ENCODE measurements around the gene IL6R.

DNA sequence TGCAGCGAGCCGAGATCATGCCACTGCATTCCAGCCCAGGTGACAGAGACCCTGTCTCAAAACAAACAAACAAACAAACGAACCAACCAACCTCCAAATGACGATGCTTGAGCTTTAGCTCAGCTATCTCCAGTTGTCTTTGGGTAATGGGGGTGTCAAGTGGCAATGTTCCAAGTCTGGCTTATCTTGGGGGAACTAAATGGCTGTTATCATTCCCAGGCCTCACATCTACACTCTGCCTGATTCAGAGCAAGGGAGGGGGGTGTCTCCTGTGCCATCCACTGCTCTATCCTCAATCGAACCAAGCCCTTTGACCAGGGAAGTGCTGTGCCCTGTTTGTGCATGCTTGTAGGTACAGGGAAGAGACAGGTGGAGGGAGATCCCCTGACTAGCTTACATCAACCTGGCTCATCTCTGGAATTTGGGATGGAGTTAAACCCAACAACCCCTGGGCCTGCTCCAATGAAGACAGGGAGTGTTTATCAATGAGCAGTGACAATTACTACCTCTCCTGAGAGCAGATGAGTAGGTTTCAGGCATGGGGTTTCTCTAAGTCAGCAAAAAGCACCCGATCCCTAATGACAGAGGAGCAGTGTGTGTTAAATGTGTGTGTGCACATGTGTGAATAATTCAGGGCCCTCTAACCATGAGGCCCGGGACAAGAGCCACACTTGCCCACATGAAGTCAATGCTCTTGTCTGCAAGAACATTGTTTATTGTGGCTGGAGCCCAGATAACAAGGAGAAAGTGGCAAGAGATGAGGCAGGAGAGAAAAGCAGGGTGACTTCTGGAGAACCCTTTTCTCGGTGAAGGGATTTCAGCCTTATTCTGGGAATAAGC is 20.3 kb upstream of the IL6R start:
- TF ChIP-seq, protein P1, sequence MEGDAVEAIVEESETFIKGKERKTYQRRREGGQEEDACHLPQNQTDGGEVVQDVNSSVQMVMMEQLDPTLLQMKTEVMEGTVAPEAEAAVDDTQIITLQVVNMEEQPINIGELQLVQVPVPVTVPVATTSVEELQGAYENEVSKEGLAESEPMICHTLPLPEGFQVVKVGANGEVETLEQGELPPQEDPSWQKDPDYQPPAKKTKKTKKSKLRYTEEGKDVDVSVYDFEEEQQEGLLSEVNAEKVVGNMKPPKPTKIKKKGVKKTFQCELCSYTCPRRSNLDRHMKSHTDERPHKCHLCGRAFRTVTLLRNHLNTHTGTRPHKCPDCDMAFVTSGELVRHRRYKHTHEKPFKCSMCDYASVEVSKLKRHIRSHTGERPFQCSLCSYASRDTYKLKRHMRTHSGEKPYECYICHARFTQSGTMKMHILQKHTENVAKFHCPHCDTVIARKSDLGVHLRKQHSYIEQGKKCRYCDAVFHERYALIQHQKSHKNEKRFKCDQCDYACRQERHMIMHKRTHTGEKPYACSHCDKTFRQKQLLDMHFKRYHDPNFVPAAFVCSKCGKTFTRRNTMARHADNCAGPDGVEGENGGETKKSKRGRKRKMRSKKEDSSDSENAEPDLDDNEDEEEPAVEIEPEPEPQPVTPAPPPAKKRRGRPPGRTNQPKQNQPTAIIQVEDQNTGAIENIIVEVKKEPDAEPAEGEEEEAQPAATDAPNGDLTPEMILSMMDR (IDR thresholded peaks at IDR 0.05; ENCODE audit: low read depth, low read length): no peak
- no peak for TF ChIP-seq EZH2phosphoT487 (IDR thresholded peaks at IDR 0.05; ENCODE audit: low read depth)

All from OCI-LY3 (cell line).